Stimulated activated CD4-positive, alpha-beta T cell treated with anti-CD3 and anti-CD28 coated beads, Interleukin-1b, Interleukin-23, amount 100 ng/mL, for 4 hours (primary cell): Measurements from ENCODE around the gene MFN1.

ENCODE experiments used
- DNase-seq, 2 donors: peaks; one replicate each; pipeline ENCODE4 v3.0.0-alpha.2; 2020; ENCODE audit warnings: low read depth in 2 of 2

MFN1 gene

DNA sequence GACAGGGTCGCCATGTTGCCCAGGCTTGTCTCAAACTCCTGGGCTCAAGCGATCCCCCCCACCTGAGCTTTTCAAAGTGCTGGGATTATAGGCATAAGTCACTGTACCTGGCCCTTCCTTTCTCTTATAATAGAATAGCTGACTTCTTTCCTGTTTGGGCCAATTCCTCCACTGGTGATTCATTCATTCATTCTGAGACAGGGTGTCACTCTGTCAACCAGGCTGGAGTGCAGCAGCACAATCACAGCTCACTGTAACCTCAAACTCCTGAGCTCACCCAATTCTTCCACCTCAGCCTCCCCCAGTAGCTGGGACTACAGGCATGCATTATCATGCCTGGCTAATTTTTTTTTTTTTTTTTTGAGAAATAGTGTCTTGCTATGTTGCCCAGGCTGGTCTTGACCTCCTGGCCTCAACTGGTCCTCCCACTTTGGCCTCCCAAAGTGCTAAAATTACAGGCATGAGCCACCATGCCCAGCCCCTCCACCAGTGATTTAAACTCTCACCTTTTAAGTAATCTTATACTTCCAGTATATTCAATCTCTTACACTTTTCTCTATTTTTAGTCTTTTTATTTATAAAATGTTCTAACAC is 82.9 kb downstream of the MFN1 start:
- no peak for DNase-seq

DNA sequence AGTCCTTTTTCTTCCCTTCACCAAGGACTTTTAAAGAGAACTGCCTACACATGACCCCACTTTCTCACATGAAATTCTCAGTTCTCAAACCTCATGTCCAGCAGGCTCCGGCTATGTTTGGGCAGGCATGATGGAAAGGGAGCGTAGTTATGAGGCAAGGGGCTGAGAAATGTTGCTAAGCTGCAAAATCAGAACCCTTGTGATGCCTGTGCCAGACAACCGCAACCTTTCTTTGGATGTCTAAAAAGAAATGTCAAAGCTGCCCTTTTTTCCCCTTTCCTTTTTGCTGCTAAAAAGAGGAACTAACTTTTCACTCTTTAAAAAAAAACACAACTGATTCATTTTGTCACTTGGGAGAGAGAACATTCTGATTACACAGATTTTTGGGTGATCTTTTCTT is 84.5 kb downstream of the MFN1 start:
- no peak for DNase-seq

- no peak for DNase-seq
Observed at GRCh38 chr3:179432451-179432850, 84.9 kb downstream of the MFN1 start.

DNA sequence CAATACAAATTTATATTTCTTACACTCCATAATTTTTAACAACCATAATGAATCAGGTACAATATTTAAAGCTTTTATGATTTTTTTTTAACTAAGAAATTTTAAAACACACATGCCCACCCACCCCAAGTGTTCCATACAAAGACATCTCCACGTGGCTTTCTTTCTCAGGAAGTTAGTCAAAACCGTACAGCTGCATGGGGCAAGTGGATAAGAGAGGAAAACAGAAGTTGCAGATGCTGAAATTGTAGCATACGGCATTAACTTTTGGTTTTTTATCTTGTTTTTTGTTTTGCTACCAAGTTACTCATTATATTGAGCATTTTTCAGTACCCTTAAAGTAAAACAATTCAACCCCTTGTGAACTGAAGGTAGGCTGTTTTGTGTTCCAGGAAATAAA is 89.0 kb downstream of the MFN1 start:
- no peak for DNase-seq

DNA sequence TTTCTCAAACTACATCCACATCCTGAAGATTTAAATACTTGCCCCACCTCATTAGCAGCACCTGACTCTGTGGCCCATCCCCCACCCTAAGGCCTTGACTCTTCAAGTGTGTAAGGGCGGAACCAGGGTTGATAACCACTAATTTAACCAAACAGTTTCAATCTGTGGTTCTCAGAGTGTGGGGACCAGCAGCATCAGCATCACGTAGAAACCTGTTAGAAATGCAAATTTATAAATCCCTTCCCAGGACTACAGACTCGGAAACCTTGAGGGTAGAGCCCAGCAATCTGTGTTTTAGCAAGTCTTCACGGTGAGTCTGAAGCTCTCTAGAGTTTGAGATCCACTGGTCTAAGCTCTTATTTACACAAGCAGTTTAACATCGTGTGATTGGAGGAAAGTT is 91.3 kb downstream of the MFN1 start:
- no peak for DNase-seq
